GM20431 (cell line): ENCODE data around the gene TMPRSS11E.
"Not testable (repeated sequence)": the region's sequence is repeated elsewhere in the genome, so short reads cannot be mapped to it uniquely, and the experiment has no call there.

Experiments used
- in situ Hi-C: fragments of 300-500 bp; cut with MseI, MboI; formaldehyde crosslinking; loops from one replicate; pipeline ENCODE4 v1.15.0; 2020; ENCODE audit warnings: low sequenced_read_pairs; ENCODE audit not compliant: unreplicated experiment

TMPRSS11E gene

DNA sequence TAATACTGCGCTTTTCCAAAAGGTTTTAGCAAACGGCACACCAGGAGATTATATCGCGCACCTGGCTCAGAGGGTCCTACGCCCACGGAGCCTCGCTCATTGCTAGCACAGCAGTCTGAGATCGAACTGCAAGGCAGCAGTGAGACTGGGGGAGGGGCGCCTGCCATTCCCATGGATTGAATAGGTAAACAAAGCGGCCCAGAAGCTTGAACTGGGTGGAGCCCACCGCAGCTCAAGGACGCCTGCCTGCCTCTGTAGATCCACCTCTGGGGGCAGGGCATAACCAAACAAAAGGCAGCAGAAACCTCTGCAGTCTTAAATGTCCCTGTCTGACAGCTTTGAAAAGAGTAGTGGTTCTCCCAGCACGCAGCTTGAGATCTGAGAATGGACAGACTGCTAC is 95.5 kb downstream of the TMPRSS11E start:
- in situ Hi-C loops = not testable (repeated sequence)
